Psoas muscle (tissue), 8 donors: Measurements from ENCODE around the gene ABCG2. TPM values are rescaled to one million over a fixed set of nuclear protein-coding genes. Genes with fewer than 3 reads are reported as not detected.

Experiments
- ATAC-seq, 4 donors: fragments of 200-7000 bp; cut with Tn5 transposase; one replicate each; pipeline ENCODE4 v1.9.1; 2020; ENCODE audit warnings: moderate library complexity in 3 of 4, mild to moderate bottlenecking in 2 of 4
- DNase-seq, 2 donors: peaks; one replicate each; pipeline ENCODE4 v3.0.0-alpha.2; 2020
- H3K27ac ChIP-seq: fragments of 200-600 bp; one replicate; pipeline ENCODE4 v1.8.0; 2022
- H3K27me3 ChIP-seq, 3 donors: fragments of 200-600 bp in 1 of 3; one replicate each; pipeline versions ENCODE4 v1.6.1 to v1.8.0; 2013 to 2022; ENCODE audit warnings: low read length in 2 of 3, mild to moderate bottlenecking in 2 of 3, moderate library complexity in 1 of 3; ENCODE audit not compliant: insufficient read depth in 3 of 3
- H3K36me3 ChIP-seq, 2 donors: fragments of 200-600 bp in 1 of 2; one replicate each; pipeline versions ENCODE4 v1.6.1 to v1.8.0; 2013 to 2022; ENCODE audit warnings: low read depth in 1 of 2, mild to moderate bottlenecking in 1 of 2, moderate library complexity in 1 of 2; ENCODE audit not compliant: insufficient read depth in 1 of 2
- H3K4me1 ChIP-seq: fragments of 200-600 bp; one replicate; pipeline ENCODE4 v1.8.0; 2022
- H3K4me3 ChIP-seq: fragments of 200-600 bp; one replicate; pipeline ENCODE4 v1.8.0; 2022; ENCODE audit warnings: mild to moderate bottlenecking
- H3K9me3 ChIP-seq: fragments of 200-600 bp; one replicate; pipeline ENCODE4 v1.8.0; 2022
- CTCF ChIP-seq: fragments of 200-600 bp; IDR thresholded peaks from one replicate; pipeline ENCODE4 v1.8.0; 2022; ENCODE audit warnings: antibody characterized with exemption
- WGBS, 3 donors: extraction: QIAGEN DNeasy Blood & Tissue Kit; methylation state at CpG; one replicate each; pipeline versions ENCODE4 v1.1.6 to v1.1.7; 2013; 5-methylcytosine and 5-hydroxymethylcytosine counted together
- intact Hi-C, 2 donors: fragments of 100-400 bp; cut with DNase I; formaldehyde crosslinking; loops; one replicate each; pipeline versions ENCODE4 v1.11.0 to v1.14.2; 2022
- polyA plus RNA-seq, 3 donors: library from polyadenylated mRNA; stranded (reverse); fragments of 200-250 nt; gene quantifications; one replicate each; pipeline ENCODE4 v1.2.3, GENCODE V29; 2013
- total RNA-seq, 4 donors: library from RNA; stranded (reverse); fragmentation: NEBNext Ultra II Directional in 2 of 4; extraction: Animal tissue kit (Norgen Biotek cat#: 25700) in 2 of 4; gene quantifications; one replicate each; pipeline versions ENCODE4 v1.2.1 to v1.2.4, GENCODE V29; 2021 to 2023
- donor health status: healthy with polysubstance abuse.
- donor health status: DM: no; HTN: no; CAD: no; lungs with moderate emphysema.
- donor health status: Bipolar disorder and iron deficiency.
- donor health status: healthy.
- donor health status: DM: yes; HTN: yes; CAD: no.
- donor health status: DM: no; HTN: no; CAD: no.
- donor health status: DM: no; HTN: no; CAD: no.
- donor health status: DM: yes; HTN: yes; CAD: no.

Gene ABCG2
- total and polyA plus RNA-seq, 7 donors = 0.09 to 1.8 (median 0.19) TPM

- no peaks in the 10 kb centered on the region for H3K4me1 ChIP-seq
- ATAC-seq (no peak), DNase-seq (no peak)
- H3K36me3 ChIP-seq = no peaks in the 10 kb centered on the region
- H3K4me3 ChIP-seq = no peak overlapping the region
- 73 to 77% (median 74%) methylated on average over 6 of the region's 6 CpGs for WGBS, 3 donors
- TF ChIP-seq CTCF = no peak
- intact Hi-C loops = no loop called here
- no peaks in the 10 kb centered on the region for H3K27me3 ChIP-seq
- no peaks in the 10 kb centered on the region for H3K9me3 ChIP-seq
- no peak overlapping the region for H3K27ac ChIP-seq
Observed at GRCh38 chr4:88202443-88202842, 44.0 kb upstream of the ABCG2 start.

- ATAC-seq = no peak
- H3K9me3 ChIP-seq = no peaks in the 10 kb centered on the region
- no peak overlapping the region for H3K4me3 ChIP-seq
- TF ChIP-seq CTCF = no peak
- no peaks in the 10 kb centered on the region for H3K27me3 ChIP-seq
- 88 to 100% (median 92%) methylated on average over 1 of the region's 1 CpG for WGBS, 3 donors
- DNase-seq = no peak
- H3K4me1 ChIP-seq = no peaks in the 10 kb centered on the region
- no peaks in the 10 kb centered on the region for H3K36me3 ChIP-seq
- H3K27ac ChIP-seq = no peak overlapping the region
- intact Hi-C loops = no loop called here
Observed at GRCh38 chr4:88200186-88200585, 41.7 kb upstream of the ABCG2 start.

- no peaks in the 10 kb centered on the region for H3K36me3 ChIP-seq
- 84 to 91% (median 90%) methylated on average over 4 of the region's 4 CpGs for WGBS, 3 donors
- no peak overlapping the region for H3K27ac ChIP-seq
Observed at GRCh38 chr4:88196523-88197185, 38.2 kb upstream of the ABCG2 start.

GRCh38 chr4:88196013-88196365 is 37.5 kb upstream of the ABCG2 start:
- WGBS, 3 donors = 54 to 74% (median 64%) methylated on average over 4 of the region's 4 CpGs
- no peak overlapping the region for H3K4me3 ChIP-seq

More at GRCh38 chr4:88196523-88197185, 38.2 kb upstream of the ABCG2 start:
- intact Hi-C loops = no loop called here
- TF ChIP-seq CTCF = no peak
- no peak for DNase-seq
- Histone ChIP-seq H3K9me3 (no peaks in the 10 kb centered on the region), H3K4me3 (no peak overlapping the region), H3K4me1 (no peaks in the 10 kb centered on the region), H3K27me3 (no peaks in the 10 kb centered on the region)
- no peak for ATAC-seq

More at GRCh38 chr4:88196013-88196365, 37.5 kb upstream of the ABCG2 start:
- no peak for ATAC-seq
- no peaks in the 10 kb centered on the region for H3K36me3 ChIP-seq
- intact Hi-C loops = no loop called here
- no peak for DNase-seq
- no peaks in the 10 kb centered on the region for H3K4me1 ChIP-seq
- H3K9me3 ChIP-seq = no peaks in the 10 kb centered on the region
- no peak for TF ChIP-seq CTCF
- no peaks in the 10 kb centered on the region for H3K27me3 ChIP-seq
- no peak overlapping the region for H3K27ac ChIP-seq
